HT1080 (cell line): ENCODE results near the gene NAA35. TPM values are rescaled to one million over a fixed set of nuclear protein-coding genes. Genes with fewer than 3 reads are reported as not detected.
"Not testable (repeated sequence)": the region's sequence is repeated elsewhere in the genome, so short reads cannot be mapped to it uniquely, and the experiment has no call there.

Experiments used
- DNase-seq: peaks from one replicate; pipeline ENCODE4 v3.0.0-alpha.2; 2015; ENCODE audit warnings: low read depth
- total RNA-seq: library from RNA; depleted of rRNA; stranded (reverse); fragments of >200 nt; shearing (Covaris generic); gene quantifications from 2 replicates; pipeline ENCODE4 v1.2.3, GENCODE V29; 2014

Gene NAA35
- total RNA-seq, 1 experiment from 2014 or later = 25.4 TPM

DNA sequence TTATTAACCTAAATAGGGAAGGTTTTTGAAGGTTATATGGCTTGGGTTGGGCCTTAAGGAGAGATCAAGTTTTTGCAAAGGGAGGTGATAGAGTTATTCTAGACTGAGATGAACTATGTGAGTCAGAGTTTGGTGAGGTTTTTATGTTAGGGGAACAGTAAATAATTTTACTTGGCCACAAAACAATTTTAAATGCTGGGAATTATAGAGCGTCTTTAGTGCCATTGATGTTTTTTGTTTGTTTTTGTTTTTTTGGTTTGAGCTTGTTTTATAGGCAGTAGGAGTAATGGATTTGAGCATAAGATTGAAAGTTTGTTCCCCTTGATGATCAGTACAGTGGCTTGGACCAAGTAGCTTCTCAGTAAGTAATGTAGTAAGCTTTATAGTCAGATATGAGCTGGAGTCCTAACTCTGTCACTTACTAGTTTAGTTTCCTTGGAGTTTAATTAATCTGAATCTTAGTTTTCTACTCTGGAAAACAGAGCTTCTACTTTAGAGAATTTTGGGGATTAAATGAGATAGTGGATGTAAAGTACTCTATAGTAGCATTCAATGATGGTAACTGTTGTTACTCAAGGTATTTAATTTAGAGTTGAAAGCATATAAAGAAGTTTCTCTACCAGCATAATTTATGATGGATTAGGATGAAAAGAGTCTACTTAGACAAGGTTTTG, 2.9 kb downstream of the NAA35 start:
- DNase-seq = no peak

DNA sequence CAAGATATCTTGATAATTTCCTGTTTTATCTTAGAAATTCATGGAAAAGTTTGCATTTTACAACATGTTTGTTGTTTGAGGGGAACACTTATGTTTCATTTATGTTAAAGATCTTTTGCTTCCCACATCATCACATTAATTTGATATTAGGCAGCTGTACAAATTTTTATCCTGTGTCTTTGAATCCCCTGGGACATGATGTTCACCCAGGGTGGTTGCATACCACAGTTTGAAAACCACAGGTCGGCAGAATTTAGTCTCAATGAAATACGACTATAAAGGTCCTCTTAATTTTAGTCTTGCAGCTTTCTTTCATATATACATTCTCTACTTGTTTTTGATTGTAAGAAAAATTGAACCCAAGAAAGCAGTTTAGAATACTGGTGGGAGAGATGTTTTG, 3.7 kb downstream of the NAA35 start:
- no peak for DNase-seq

DNA sequence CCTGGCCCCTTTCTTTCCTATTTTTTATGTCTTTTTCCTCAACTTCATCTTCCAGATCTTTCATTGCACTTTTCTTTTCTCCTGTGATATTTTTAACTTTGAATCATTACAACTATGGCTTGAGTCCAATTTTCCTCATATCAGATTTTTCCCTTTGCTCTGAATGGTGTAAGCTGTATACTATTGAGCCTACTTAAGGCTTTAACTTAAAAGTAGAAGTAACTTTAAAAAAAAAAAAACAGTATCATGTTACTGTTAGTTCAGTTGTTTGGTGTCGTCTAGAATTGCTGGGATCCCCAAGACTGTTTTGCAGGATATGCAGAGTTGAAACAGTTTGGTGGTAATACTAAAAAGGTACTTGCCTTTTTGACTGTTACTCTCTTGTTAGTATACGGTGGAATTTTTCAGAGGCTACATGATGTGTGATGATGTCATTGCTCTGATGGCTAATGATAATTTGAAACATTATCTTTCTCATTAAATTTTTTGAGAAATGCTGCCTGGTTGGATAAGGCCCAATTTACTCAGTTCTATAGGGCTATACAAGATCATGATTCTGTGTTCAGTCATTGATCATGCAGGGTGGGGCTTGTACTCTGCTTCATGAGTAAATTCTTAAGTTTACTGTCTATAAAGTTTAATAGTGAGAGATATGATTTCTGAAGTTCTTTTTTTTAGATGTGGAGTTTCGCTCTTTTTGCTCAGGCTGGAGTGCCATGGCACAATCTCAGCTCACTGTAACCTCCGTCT, 8.8 kb downstream of the NAA35 start:
- no peak for DNase-seq

DNA sequence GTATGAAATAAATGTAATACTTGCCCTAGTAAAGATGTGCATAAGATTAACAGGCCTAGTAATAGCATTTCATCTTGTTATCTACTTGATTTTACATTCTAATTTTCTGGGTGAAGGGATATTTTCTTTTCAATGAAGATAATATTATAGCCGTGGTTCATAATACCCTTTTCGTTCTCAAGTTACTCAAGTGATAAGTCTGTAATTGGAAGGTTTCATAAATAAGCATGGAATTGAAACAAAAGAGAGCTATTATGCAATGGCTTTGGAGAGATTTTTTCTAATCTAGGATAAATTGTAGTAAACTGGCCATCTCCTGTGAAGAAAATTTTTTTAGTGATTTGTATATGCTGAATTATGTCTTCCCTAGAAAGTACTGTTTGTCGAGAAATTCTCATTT, 19.0 kb downstream of the NAA35 start:
- DNase-seq = no peak

DNA sequence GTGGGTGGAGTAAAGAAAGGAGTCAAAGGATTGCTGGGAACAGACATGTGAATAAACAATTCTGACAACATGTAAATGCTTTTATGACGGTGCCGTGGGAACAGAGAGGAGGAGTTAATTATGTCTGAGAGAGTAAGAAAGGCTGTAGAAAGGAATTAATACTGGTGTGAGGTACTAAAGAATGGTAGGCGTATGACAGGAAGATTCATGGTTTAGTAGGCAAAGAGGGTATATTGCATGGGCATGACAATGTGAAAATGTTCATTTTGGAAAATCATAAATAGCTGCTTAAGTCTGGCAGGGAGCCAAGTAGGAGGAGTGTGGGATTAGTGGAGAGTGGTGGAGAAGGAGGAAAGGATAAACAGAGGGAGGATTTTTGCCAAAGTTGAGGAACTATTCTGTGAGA, 19.7 kb downstream of the NAA35 start:
- no peak for DNase-seq

DNA sequence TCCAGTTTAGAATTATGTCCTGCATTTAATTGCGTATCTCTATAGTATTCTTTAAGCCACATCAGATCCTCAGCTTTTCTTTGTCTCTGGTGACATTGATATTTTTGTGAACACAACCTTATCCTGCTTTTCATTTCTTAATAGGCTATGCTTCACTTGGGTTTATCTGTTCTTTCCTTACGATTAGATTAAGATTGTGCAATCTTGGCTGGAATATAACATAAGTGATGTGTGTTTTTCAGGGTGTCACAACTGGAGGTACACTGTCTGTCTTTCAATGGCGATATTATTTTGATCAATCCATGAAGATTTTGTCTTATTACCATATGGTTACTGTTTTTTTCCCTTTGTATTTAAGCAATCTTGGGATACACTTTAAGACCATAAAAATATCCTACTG, 23.6 kb downstream of the NAA35 start:
- no peak for DNase-seq

DNA sequence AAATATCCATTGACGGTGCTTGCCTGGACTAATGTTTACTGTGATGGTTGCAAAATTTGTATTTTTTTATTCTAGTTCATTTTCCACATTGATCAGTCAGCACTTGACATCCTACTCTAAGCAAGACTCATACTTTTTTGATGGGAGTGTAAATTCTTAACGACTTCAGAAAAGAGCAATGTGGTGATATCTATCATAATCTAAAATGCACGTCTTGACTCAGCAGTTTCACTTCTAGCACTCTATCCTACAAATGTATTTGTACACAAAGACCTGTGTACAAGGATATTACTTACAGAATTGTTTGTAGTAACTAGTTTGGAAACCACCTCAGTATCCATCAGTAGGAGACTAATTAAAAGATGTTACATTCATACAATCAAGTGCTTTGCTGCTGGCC, 24.0 kb downstream of the NAA35 start:
- DNase-seq = no peak

DNA sequence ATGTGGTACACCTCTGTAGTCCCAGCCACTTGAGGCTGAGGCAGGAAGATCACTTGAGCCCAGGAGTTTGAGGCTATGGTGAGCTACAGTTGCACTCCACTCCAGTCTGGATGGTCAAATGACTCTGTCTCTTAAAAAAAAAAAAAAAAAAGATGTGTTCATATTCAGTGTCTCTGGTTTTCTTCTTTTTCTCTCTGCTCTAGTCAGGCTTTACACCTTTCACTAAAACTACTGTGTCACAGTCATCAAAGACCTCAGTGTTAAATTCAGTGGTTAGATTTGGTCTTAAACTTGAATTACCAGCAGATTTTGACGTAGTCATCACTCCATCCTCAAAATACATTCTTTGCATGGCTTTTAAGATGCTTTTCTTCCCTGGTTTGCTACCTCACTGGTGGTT, 28.8 kb downstream of the NAA35 start:
- DNase-seq = no peak

DNA sequence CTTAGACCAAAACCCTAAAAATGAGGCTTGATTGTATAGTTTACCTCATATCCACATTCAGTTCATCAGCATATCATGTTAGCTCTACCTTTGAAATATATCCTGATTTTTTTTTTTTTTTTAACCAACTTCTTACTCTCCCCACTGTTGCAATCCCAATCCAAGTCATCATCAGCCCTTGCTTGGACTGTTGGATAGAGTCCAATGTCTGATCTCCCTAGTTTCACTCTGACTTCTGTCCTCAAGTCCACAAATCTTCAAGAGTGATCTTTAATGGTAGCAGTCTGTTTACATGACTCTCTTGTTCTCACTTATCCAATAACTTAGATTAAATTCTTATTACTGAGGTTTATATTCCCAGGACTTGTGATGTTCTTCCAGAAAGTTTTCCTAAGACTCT, 30.8 kb downstream of the NAA35 start:
- DNase-seq = no peak

DNA sequence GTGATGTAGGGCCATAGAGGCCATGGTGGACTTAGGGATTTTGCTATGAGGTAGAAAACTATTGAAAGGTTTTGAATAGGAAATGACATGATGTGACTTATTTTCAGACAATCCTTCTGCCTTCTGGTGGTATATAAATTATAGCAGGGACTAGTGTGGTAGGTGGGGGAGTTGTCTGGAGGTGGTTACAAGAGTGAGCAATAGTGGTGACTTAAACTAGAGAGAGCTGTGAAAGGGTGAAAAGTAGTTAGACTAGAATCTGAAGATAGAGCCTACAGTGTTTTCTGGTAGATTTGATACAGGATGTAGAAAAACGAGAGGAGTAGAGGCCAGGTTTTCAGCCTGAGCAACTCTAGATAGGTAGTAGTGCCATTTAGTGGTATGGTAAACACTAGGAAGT, 32.3 kb downstream of the NAA35 start:
- peak; percentile 1 for DNase-seq

DNA sequence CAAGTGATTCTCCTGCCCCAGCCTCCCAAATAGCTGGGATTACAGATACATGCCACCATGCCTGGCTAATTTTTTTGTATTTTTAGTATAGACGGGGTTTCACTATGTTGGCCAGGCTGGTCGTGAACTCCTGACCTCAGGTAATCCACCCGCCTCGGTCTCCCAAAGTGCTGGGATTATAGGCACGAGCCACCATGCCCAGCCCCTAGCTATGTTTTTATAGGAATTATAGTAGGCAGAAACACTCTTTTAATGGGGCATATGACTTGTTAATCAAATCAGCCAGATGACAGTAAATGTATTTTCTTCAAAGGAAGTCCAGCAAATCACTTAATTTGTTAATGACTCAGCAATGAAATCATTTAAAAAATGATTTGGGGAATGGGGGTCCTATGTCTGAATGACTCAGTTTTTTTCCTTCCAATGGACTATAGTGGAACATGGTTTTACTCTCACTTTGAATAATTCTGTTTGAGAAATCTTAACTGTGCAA, 33.2 kb downstream of the NAA35 start:
- not testable (repeated sequence) for DNase-seq

DNA sequence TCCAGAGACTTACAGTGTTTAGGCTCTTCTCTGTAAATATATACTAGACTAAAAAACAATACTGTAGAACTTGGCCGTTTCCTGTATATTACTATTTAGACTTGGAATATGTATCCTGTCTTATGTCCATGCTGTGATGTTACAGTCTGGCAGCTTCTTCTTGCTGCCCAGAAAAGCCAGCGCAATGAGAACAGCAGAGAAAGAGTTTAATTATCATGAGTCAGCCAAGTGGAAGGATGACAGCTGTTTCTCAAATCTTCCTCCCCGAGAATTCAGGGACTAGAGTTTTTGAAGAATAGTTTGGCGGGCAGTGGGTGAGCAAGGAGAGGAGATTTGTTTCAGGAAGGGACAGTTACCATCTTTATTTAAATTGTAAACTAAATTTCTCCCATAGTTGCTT, 37.5 kb downstream of the NAA35 start:
- no peak for DNase-seq

DNA sequence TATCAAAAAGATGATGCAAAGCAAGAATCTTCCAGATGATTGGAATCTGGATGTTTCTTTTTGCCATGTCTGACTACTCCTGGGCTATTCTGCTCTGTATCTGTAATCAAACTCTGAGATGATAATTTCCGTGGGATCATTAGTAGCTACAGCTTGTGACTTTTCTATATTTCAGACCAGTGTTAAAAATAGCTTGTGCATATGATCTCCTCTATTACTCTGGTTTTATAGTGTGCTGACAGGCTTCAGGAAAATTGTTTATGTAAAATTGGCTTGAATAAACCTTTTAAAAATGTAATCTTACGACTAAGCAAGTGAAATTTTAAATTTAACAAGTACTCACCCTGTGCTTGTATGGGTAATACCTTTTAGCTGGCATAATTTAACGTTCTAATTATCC, 40.4 kb downstream of the NAA35 start:
- DNase-seq = no peak

DNA sequence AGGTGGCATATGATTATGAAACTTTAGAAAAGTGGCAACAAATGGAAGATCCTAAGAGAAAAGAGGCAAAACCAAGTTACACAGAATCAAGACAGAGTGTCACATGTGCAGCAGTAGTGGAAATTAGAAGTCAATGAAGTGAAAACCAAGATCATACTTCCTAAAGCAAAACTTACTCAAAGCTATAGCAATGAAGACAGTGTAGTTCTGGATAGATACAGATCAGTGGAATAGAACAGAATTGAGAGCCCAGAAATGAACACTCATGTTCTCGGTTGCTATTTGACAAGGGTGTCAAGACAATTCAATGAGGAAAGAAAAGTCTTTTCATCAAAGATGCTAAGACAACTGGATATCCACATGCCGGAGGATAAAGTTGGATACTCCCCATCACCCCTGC, 43.5 kb downstream of the NAA35 start:
- no peak for DNase-seq

DNA sequence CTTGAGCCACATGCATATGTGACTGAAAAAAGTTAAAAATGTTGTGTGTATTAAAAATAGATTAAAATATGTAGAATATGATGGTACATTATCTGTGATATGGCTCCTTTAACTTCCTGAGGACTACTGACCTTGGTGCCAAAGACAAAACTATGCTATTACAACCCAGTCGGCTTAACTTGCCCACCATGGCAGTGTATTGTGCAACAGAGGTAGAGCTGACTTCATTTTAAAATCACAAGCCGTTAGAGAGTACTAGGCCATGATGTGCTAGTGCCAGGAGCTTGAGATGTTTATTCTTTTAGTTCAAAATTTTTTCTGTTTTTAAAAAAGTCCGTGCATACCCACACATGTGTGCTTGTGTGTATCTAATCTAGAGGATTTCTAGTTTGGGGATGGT, 46.3 kb downstream of the NAA35 start:
- no peak for DNase-seq

DNA sequence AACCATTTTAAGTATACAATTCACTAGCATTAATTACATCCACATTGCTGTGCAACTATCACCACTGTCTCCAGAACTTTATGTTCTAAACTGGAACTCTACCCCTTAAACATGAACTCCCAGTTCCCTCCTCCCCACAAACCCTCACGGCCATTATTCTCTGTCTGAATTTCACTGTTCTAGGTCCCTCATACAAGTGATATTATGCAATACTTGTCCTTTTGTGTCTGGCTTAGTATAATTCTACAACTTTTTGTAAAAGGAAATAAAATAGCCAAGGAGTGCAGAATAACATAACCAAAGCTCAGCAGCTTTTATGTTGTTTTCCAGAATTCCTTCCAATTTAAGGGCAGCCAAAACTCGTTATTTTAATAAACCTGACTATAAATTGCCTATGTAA, 53.2 kb downstream of the NAA35 start:
- no peak for DNase-seq

DNA sequence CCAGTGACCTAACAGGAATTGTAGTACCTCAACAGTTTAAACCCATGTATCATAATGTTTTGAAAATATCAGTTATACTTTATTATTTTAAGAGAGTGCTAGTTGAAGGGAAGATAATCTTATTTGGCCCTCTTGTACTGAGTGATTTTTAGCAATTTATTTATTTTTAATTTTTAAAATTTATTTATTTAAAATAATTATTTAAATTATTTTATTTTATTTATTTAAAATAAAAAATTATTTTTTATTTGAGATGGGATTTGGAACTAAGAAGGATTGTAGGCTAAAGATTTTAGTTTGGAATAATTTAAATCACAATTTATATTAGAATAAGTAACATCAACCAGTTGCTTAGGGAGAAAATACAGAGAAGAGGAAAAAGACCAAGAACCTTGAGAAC, 54.2 kb downstream of the NAA35 start:
- no peak for DNase-seq

DNA sequence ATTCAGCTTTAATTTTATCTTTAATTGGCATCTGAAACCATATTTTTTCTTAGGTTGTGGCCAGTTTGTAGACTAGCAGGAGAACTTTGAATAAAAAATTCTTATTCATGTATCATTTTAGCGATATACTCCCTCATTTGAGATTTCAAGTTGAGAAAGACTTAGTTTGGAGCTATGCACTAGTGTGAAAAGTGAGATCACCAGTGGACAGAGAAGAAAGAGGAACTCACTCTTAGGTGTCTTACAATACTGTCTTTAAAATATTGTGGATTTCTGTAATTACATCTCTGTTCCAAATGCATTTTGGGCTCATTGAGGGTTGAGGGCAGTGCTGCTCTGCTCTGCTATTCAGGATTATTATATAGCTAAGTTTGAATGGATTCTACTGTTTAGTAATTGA, 54.7 kb downstream of the NAA35 start:
- DNase-seq = no peak

DNA sequence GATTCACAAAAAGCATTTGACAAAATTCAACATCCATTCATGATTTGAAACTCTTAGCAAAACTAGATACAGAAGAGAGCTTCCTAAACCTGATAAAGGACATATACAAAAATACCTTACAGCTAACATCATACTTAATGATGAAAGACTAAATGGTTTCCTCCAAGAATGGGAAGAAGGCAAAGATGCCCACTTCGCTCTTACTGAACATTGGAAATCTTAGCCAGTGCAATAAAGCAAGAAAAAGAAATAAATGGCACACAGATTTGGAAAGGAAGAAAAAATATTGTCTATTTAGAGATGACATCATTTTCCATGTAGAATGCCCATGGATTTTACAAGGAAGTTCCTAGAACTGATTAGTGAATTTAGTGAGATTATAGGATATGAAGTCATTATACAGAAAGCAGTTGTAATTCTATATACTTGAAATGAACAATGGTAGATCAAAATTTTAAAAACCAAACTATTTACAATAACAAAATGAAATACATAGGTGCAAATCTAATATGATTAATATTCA, 64.4 kb downstream of the NAA35 start:
- no peak for DNase-seq

DNA sequence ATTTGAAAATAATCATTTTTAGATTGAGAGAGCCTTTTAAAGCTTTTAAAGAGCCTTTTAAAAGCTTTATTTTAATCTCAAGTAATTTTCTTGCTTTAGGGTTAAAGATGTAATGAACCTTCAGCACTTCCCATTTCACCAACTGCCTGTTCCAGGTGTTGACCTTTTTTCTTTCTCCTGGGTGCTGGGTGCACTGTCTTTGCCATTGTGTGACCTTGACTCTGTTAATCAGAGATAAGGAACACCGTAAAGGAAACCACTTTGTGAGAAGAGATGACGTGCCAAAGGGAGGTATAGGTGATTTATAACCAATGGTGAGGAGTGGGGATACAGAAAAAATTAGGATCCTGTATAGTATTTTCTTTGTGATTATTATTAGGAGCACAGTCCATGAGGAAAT, 68.2 kb downstream of the NAA35 start:
- no peak for DNase-seq

DNA sequence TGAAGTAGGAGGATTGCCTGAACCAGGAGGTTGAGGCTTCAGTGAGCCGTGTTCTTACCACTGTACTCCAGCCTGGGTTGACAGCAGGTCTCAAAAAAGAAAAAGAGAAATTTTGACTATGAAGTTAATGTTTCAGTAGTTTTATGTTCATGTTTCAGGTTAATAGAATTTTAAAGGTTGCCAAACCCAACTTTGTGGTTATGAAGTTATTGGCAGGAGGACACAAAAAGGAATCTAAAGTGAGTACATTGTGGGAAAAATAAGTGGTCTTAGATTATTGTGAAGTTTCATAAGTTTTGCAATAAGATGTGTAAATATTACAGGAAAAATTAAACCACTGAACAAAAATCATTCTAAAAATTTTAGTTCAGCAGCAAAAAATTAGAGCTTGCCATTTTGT, 79.8 kb downstream of the NAA35 start:
- no peak for DNase-seq

DNA sequence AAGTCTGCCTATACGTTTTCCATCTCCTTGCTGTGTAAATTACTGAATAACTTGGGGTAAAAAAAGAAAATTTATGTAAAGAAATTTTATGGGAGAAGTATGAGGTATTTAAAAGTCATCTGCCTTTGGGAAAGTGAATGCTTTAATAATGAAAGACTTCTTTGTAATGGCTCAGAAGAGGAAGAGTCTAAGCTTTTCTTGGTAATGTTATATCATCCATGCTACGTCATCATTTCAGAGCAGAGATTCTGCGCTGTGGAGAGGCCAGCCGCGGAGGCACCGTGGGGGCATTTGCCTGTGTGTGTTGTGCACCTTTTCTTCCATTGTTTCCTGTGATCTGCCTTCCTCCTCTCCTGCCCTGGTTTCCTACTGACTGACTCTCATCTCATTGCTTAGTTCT, 80.2 kb downstream of the NAA35 start:
- DNase-seq = no peak

DNA sequence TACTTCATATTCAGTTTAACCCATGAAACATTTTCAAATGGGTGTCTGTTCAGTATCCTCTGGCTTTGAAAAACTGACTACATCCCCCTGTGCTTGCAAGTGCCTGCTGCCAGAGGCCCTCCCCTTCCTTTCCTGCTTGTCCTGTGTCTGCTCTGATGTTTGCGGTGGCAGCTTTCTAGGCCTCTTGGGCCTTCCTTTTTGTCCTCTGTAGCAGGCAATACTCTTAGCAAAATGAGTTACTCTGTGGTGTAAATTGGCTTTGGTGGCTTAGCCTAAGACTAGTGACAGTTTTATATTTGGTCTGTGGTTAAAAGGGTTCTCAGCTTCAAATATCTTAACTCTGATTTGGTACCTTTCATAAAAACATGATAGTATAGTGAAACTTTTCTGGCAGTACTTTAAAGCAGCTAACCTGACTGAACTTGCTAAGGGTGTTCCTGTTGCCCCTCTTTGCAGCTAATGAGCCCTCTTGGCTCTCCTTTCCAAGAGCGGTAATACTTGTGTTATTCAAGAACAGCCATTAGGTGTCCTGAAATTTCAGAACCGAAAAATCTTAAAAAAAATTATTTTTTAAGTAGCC, 81.8 kb downstream of the NAA35 start:
- DNase-seq = no peak
